Left forelimb (tissue), 1 donor: ENCODE measurements around the gene HLA-F.

Experiments
- DNase-seq: peaks from one replicate; pipeline ENCODE4 v3.0.0-alpha.2; 2018; ENCODE audit warnings: low spot score

HLA-F gene

GRCh38 chr6:29723262-29723665 lies at the start of gene HLA-F:
HLA-F (plus strand) TSS chr6:29723434; CDS start chr6:29723464, 30 bp downstream.
- DNase-seq: no peak

- no peak for DNase-seq
Observed at GRCh38 chr6:29674008-29674407, 49.2 kb upstream of the HLA-F start.

- DNase-seq: no peak
Observed at GRCh38 chr6:29675561-29675960, 47.7 kb upstream of the HLA-F start.

- no peak for DNase-seq
Observed at GRCh38 chr6:29676981-29677601, 46.1 kb upstream of the HLA-F start.

GRCh38 chr6:29678114-29678513 lies 45.1 kb upstream of the HLA-F start:
- DNase-seq: no peak

- DNase-seq: no peak
Observed at GRCh38 chr6:29679962-29680361, 43.3 kb upstream of the HLA-F start.

- no peak for DNase-seq
Observed at GRCh38 chr6:29680416-29680815, 42.8 kb upstream of the HLA-F start.

GRCh38 chr6:29680904-29681303 lies 42.3 kb upstream of the HLA-F start, which contains the start of gene ZFP57:
ZFP57 (minus strand) TSS chr6:29681152; CDS start chr6:29677003, 4,149 bp downstream.
- DNase-seq: no peak

GRCh38 chr6:29681811-29682210 lies 41.4 kb upstream of the HLA-F start:
- no peak for DNase-seq

- DNase-seq: no peak
Observed at GRCh38 chr6:29685718-29686326, 37.4 kb upstream of the HLA-F start.

- DNase-seq: no peak
Observed at GRCh38 chr6:29694637-29695036, 28.6 kb upstream of the HLA-F start.

GRCh38 chr6:29696147-29697125 lies 26.8 kb upstream of the HLA-F start:
- DNase-seq: no peak

GRCh38 chr6:29702519-29703103 lies 20.6 kb upstream of the HLA-F start:
- no peak for DNase-seq

- no peak for DNase-seq
Observed at GRCh38 chr6:29705389-29706231, 17.6 kb upstream of the HLA-F start.

GRCh38 chr6:29708432-29709179 lies 14.6 kb upstream of the HLA-F start:
- no peak for DNase-seq

GRCh38 chr6:29709188-29709587 lies 14.0 kb upstream of the HLA-F start:
- no peak for DNase-seq

GRCh38 chr6:29710281-29710941 lies 12.8 kb upstream of the HLA-F start:
- DNase-seq: no peak

GRCh38 chr6:29720863-29721262 lies 2.4 kb upstream of the HLA-F start:
- DNase-seq: no peak

GRCh38 chr6:29723666-29724588 lies 693 bp downstream of the HLA-F start:
- DNase-seq: no peak
